Upper lobe of left lung (tissue), 6 donors: ENCODE data around the gene TRNP1. TPM values are rescaled to one million over a fixed set of nuclear protein-coding genes. Genes with fewer than 3 reads are reported as not detected.
"Not testable (repeated sequence)": the region's sequence is repeated elsewhere in the genome, so short reads cannot be mapped to it uniquely, and the experiment has no call there.

ENCODE experiments used
- ATAC-seq, 2 donors: fragments of 200-7000 bp; cut with Tn5 transposase; one replicate each; pipeline ENCODE4 v1.9.1; 2022; ENCODE audit warnings: mild to moderate bottlenecking in 2 of 2, moderate library complexity in 2 of 2; ENCODE audit not compliant: low FRiP score in 2 of 2
- DNase-seq, 2 donors: peaks; one replicate each; pipeline ENCODE4 v3.0.0-alpha.2; 2019 to 2020
- H3K27ac ChIP-seq, 4 donors: fragments of 200-600 bp; sonication (generic); one replicate each; pipeline ENCODE4 v1.5.1; 2016 to 2019
- H3K27me3 ChIP-seq, 4 donors: fragments of 200-600 bp; sonication (generic); one replicate each; pipeline ENCODE4 v1.5.1; 2017 to 2019
- H3K36me3 ChIP-seq, 4 donors: fragments of 200-600 bp; sonication (generic); one replicate each; pipeline ENCODE4 v1.5.1; 2016 to 2019
- H3K4me1 ChIP-seq, 4 donors: fragments of 200-600 bp; sonication (generic); one replicate each; pipeline ENCODE4 v1.5.1; 2018 to 2019
- H3K4me3 ChIP-seq, 4 donors: fragments of 200-600 bp; sonication (generic); one replicate each; pipeline ENCODE4 v1.5.1; 2017 to 2019; ENCODE audit warnings: mild to moderate bottlenecking in 2 of 4, moderate library complexity in 1 of 4
- H3K9me3 ChIP-seq, 4 donors: fragments of 200-600 bp; sonication (generic); one replicate each; pipeline ENCODE4 v1.5.1; 2018 to 2019
- CTCF ChIP-seq, 6 experiments: fragments of 450-650 bp in 4 of 6; fragments of 200-600 bp in 2 of 6; sonication (generic) in 2 of 6; IDR thresholded peaks; one replicate each; pipeline ENCODE4 v1.5.1; 2016 to 2019; ENCODE audit warnings: antibody characterized with exemption in 6 of 6
- EP300 ChIP-seq, 4 donors: sonication (generic); formaldehyde crosslinking; IDR thresholded peaks; one replicate each; pipeline ENCODE4 v1.5.1; 2017; ENCODE audit warnings: antibody characterized with exemption in 4 of 4, control low read depth in 2 of 4
- POLR2A ChIP-seq, 4 donors: fragments of 450-650 bp; IDR thresholded peaks; one replicate each; pipeline ENCODE4 v1.5.1; 2016 to 2017; ENCODE audit warnings: antibody characterized with exemption in 4 of 4, mild to moderate bottlenecking in 2 of 4
- POLR2AphosphoS5 ChIP-seq, 2 donors: sonication (generic); formaldehyde crosslinking; IDR thresholded peaks; one replicate each; pipeline ENCODE4 v1.5.1; 2017; ENCODE audit warnings: antibody characterized with exemption in 2 of 2
- WGBS, 2 donors: methylation state at CpG; one replicate each; pipeline ENCODE4 v1.1.5; 2017 to 2018; 5-methylcytosine and 5-hydroxymethylcytosine counted together
- total RNA-seq, 6 donors: library from RNA; depleted of rRNA in 4 of 6; stranded (reverse); fragments of >200 nt in 4 of 6; gene quantifications; one replicate each; pipeline versions ENCODE4 v1.1.0 to v1.2.1, GENCODE V29; 2016 to 2021
- donor health status: DM: no; HTN: no; CAD: no; lungs with moderate emphysema.
- donor health status: DM: no; HTN: yes; CAD: no; lungs with severe emphysema.

Gene TRNP1
- 10 to 100 TPM in 5 of 6 donors, 1 to 10 TPM in 1; 9.1 to 38.0 (median 26.0) TPM for total RNA-seq

- WGBS, 2 donors, result 2% methylated on average over 18 of the region's 61 CpGs; no CpG with 5 or more reads in 1 of the 2 donors
- peak within 1 kb of the TSS; percentile 49 to 91 (median 78) for H3K4me3 ChIP-seq
- TF ChIP-seq POLR2A (IDR thresholded peaks at IDR 0.05) (peak in 3 of 4 donors; percentile 35 to 85 (median 75)), CTCF (IDR thresholded peaks at IDR 0.05) (no peak), EP300 (IDR thresholded peaks at IDR 0.05) (no peak), POLR2AphosphoS5 (IDR thresholded peaks at IDR 0.05) (peak; percentile 79 to 87)
These were observed at the start of gene TRNP1 for GRCh38 chr1:26993237-26994019. Gene TRNP1, plus strand, starts transcription at chr1:26993692. Its CDS starts 95 bp downstream, at chr1:26993787.

GRCh38 chr1:26945138-26945537 is 48.4 kb upstream of the TRNP1 start:
- Histone ChIP-seq H3K9me3 (no peaks in the 10 kb centered on the region), H3K4me1 (no peaks in the 10 kb centered on the region), H3K36me3 (peaks cover 39 to 71% (median 59%) of the 10 kb centered on the region in 4 donors), H3K27ac (no peak overlapping the region), H3K4me3 (no peak overlapping the region), H3K27me3 (no peaks in the 10 kb centered on the region)
- no peak for TF ChIP-seq EP300 (IDR thresholded peaks at IDR 0.05)
- TF ChIP-seq CTCF (IDR thresholded peaks at IDR 0.05), result no peak
- TF ChIP-seq POLR2A (IDR thresholded peaks at IDR 0.05), result no peak
- TF ChIP-seq POLR2AphosphoS5 (IDR thresholded peaks at IDR 0.05), result no peak
- DNase-seq (no peak), ATAC-seq (no peak)
- 75 to 83% methylated on average over 2 of the region's 2 CpGs for WGBS, 2 donors

More at GRCh38 chr1:26993237-26994019, at the start of gene TRNP1:
- Histone ChIP-seq H3K4me1 (peaks cover 24 to 52% (median 38%) of the 10 kb centered on the region in 4 donors), H3K36me3 (no peaks in the 10 kb centered on the region), H3K9me3 (no peaks in the 10 kb centered on the region), H3K27me3 (peaks cover 0 to 22% (median 8%) of the 10 kb centered on the region in 4 donors), H3K27ac (peak within 1 kb of the TSS; percentile 58 to 79 (median 70))
- DNase-seq (peak; percentile 65 to 94), ATAC-seq (peak; percentile 65 to 67)

- Histone ChIP-seq H3K27me3 (no peaks in the 10 kb centered on the region), H3K4me3 (no peak overlapping the region), H3K9me3 (no peaks in the 10 kb centered on the region), H3K36me3 (peaks cover 39 to 71% (median 59%) of the 10 kb centered on the region in 4 donors), H3K4me1 (no peaks in the 10 kb centered on the region), H3K27ac (no peak overlapping the region)
- TF ChIP-seq CTCF (IDR thresholded peaks at IDR 0.05), result no peak
- ATAC-seq (no peak), DNase-seq (no peak)
- WGBS, 2 donors, result 85 to 92% methylated on average over 7 of the region's 8 CpGs
These were observed 47.8 kb upstream of the TRNP1 start for GRCh38 chr1:26945728-26946127.

GRCh38 chr1:26946270-26946669 is 47.2 kb upstream of the TRNP1 start:
- H3K4me3 ChIP-seq, result no peak overlapping the region
- no peaks in the 10 kb centered on the region for H3K27me3 ChIP-seq
- H3K36me3 ChIP-seq, result peaks cover 37 to 68% (median 59%) of the 10 kb centered on the region in 4 donors
- no peaks in the 10 kb centered on the region for H3K9me3 ChIP-seq
- no peak for DNase-seq
- 83 to 84% methylated on average over 4 of the region's 4 CpGs for WGBS, 2 donors
- H3K4me1 ChIP-seq, result no peaks in the 10 kb centered on the region
- TF ChIP-seq POLR2AphosphoS5 (IDR thresholded peaks at IDR 0.05) (no peak), EP300 (IDR thresholded peaks at IDR 0.05) (no peak), CTCF (IDR thresholded peaks at IDR 0.05) (no peak), POLR2A (IDR thresholded peaks at IDR 0.05) (no peak)
- no peak for ATAC-seq
- H3K27ac ChIP-seq, result no peak overlapping the region

- peak in 1 of 2 donors; percentile 61 for DNase-seq
- H3K4me3 ChIP-seq, H3K4me1 ChIP-seq, H3K27ac ChIP-seq, H3K9me3 ChIP-seq, H3K27me3 ChIP-seq, ATAC-seq: not testable (repeated sequence)
- 92 to 94% methylated on average over 16 of the region's 16 CpGs for WGBS, 2 donors
- peaks cover 13 to 44% (median 35%) of the 10 kb centered on the region in 4 donors for H3K36me3 ChIP-seq
These were observed 44.8 kb upstream of the TRNP1 start for GRCh38 chr1:26948725-26949057.
